Activated CD4-positive, CD25-positive, alpha-beta regulatory T cell (primary cell): ENCODE results near the gene MARCHF6.
"Not testable (repeated sequence)": the region's sequence is repeated elsewhere in the genome, so short reads cannot be mapped to it uniquely, and the experiment has no call there.

Source experiments
- DNase-seq, 4 experiments: peaks; one replicate each; lab custom pipeline; 2025; lab: John Stamatoyannopoulos, UW

Gene MARCHF6

GRCh38 chr5:10323588-10324488 lies 29.7 kb upstream of the MARCHF6 start:
- no peak for DNase-seq

GRCh38 chr5:10324518-10325370 lies 28.8 kb upstream of the MARCHF6 start:
- DNase-seq, result no peak

- no peak for DNase-seq
Measured at GRCh38 chr5:10328323-10328722, 25.2 kb upstream of the MARCHF6 start.

- no peak for DNase-seq
Measured at GRCh38 chr5:10329446-10329819, 24.1 kb upstream of the MARCHF6 start.

- DNase-seq, result no peak
Measured at GRCh38 chr5:10329820-10330481, 23.5 kb upstream of the MARCHF6 start.

GRCh38 chr5:10330511-10331230 lies 22.8 kb upstream of the MARCHF6 start:
- no peak for DNase-seq

GRCh38 chr5:10331341-10331796 lies 22.1 kb upstream of the MARCHF6 start:
- no peak for DNase-seq

GRCh38 chr5:10332301-10332700 lies 21.2 kb upstream of the MARCHF6 start:
- DNase-seq, result no peak

- DNase-seq, result no peak
Measured at GRCh38 chr5:10333154-10334006, 20.1 kb upstream of the MARCHF6 start.

GRCh38 chr5:10334831-10335230 lies 18.7 kb upstream of the MARCHF6 start:
- no peak for DNase-seq

- DNase-seq, result no peak
Measured at GRCh38 chr5:10335711-10336470, 17.6 kb upstream of the MARCHF6 start.

GRCh38 chr5:10337107-10337506 lies 16.4 kb upstream of the MARCHF6 start:
- DNase-seq, result no peak

- DNase-seq, result no peak
Measured at GRCh38 chr5:10337986-10338385, 15.5 kb upstream of the MARCHF6 start.

GRCh38 chr5:10338686-10339057 lies 14.8 kb upstream of the MARCHF6 start:
- DNase-seq, result no peak

GRCh38 chr5:10339058-10339811 lies 14.3 kb upstream of the MARCHF6 start:
- no peak for DNase-seq

- no peak for DNase-seq
Measured at GRCh38 chr5:10339958-10340357, 13.5 kb upstream of the MARCHF6 start.

- DNase-seq, result no peak
Measured at GRCh38 chr5:10343486-10343885, 10.0 kb upstream of the MARCHF6 start.

GRCh38 chr5:10344461-10345106 lies 8.9 kb upstream of the MARCHF6 start:
- not testable (repeated sequence) for DNase-seq

GRCh38 chr5:10348258-10348657 lies 5.2 kb upstream of the MARCHF6 start:
- no peak for DNase-seq
